HG02885 (cell line): Measurements from ENCODE around the gene SIAE.

Source experiments
- ATAC-seq: cut with Tn5 transposase; IDR thresholded peaks from one replicate; pipeline ENCODE4 v1.9.1; 2021; ENCODE audit warnings: mild to moderate bottlenecking; ENCODE audit not compliant: unreplicated experiment, poor library complexity

SIAE gene

GRCh38 chr11:124584681-124585372 lies 88.7 kb downstream of the SIAE start:
- ATAC-seq: no peak

- ATAC-seq: no peak
Measured at GRCh38 chr11:124583781-124584180, 89.8 kb downstream of the SIAE start.
